Measurements from ENCODE around the gene MAP3K20. TPM values are rescaled to one million over a fixed set of nuclear protein-coding genes. Genes with fewer than 3 reads are reported as not detected.

MAP3K20 gene
- total and polyA plus RNA-seq, 7 experiments from 2014 or later, result 0.18 to 17.0 (median 1.5) TPM; not detected in 1

DNA sequence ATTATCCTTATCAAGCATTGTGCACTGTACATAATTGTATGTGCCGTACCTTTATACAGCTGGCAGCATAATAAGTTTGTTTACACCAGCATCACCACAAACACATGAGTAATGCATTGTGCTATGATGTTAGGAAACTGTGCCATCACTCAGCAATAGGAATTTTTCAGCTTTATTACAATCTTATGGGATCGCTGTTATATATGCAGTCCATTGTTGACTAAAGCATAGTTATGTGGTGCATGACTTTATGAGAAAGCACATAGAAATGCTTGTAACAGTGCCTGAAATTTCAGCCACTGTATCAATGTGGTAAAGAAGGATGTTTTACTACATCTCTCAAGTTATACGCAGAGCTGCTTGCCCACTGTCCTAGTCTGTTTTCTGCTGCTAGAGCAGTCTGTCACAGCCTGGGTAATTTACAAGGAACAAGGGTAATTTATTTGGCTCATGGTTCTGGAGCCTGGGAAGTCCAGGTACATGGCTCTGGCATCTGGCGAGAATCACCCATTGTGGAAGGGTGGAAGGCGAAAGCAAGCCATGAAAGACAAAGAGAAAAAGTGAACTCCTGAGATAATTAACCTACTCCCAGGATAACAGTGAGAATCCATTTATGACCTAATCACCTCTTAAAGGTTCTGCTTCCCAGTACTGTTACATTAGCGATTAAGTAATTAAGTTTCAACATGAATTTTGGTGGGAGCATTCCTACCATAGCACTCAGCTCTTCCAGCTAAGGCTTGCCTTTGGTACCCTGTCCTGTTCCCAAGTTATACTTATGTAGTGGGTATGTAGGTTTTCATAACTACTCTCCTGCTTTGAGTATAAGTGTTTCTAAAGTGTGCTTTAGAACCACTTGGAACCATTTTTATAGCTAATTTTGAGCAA lies 4.6 kb downstream of the MAP3K20 start:
- H3K4me3 Mint-ChIP-seq, result no peak overlapping the region
- peaks cover 6 to 19% (median 13%) of the 10 kb centered on the region in 7 donors for H3K4me1 Mint-ChIP-seq
- ChIA-PET POLR2A (no interaction called here), CTCF (no interaction called here)
- Histone ChIP-seq H3K27ac (ENCODE audit: low read depth, low read length) (no peak overlapping the region), H3K4me3 (ENCODE audit: low read length) (no peak overlapping the region), H3K27me3 (ENCODE audit: control insufficient read depth in 2 of 2, insufficient read depth in 2 of 2, low read length in 2 of 2) (no peaks in the 10 kb centered on the region), H3K36me3 (ENCODE audit: control insufficient read depth in 2 of 3, insufficient read depth in 3 of 3, low read length in 3 of 3) (no peaks in the 10 kb centered on the region), H3K9me3 (ENCODE audit: control insufficient read depth in 2 of 3, low read length in 3 of 3) (no peaks in the 10 kb centered on the region), H3K4me1 (ENCODE audit: control insufficient read depth in 2 of 2, insufficient read depth in 2 of 2, low read length in 2 of 2) (peaks cover 0 to 6% of the 10 kb centered on the region in 2 donors)
- peaks cover 0 to 5% (median 0%) of the 10 kb centered on the region in 11 donors for H3K9me3 Mint-ChIP-seq
- H3K27me3 Mint-ChIP-seq, result peaks cover 16 to 56% (median 35%) of the 10 kb centered on the region in 5 donors
- no peak overlapping the region for H3K27ac Mint-ChIP-seq
- H3K36me3 Mint-ChIP-seq, result peaks cover 0 to 9% (median 0%) of the 10 kb centered on the region in 5 donors
- DNase-seq (no peak), ATAC-seq (no peak)
- intact Hi-C loops (cut with micrococcal nuclease), result loop anchor here in 1 of 2 donors (5.0 kb wide), 2 partner anchors 57 to 523 kb away; partner anchors contain the start of gene PDK1

DNA sequence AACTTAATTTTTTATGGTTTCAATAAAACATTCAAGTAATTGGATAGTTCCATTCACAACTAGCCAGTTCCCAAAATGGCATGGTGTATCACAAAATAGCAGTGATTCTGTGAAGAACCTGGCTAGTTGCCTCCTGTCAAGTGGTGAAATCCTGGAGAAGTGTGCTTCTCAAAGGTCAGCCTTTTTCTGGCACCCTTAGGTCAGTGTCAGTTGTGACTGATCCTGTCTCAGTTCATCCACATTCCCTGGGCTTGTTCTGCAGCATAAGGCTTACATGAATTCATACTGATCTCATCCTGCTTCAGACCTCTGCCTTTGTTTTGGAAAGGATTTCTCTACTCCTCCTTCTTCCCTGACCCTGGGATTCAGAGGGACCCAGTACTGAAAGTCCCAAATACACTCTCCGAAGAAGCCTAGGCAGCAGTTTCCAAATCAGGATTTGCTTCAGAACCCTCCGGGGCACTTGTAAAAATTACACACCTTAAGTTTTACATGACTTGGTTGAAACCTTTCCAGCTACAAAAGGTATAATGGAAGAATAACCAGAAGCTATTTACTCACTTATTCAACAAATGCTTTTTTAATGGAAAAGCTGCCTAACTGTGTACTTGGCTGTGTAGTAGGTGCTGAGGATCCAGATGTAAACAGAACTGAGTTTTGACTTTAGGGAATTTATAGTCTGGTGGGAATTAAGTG lies 11.0 kb downstream of the MAP3K20 start:
- Histone ChIP-seq H3K36me3 (ENCODE audit: control insufficient read depth in 2 of 3, insufficient read depth in 3 of 3, low read length in 3 of 3) (no peaks in the 10 kb centered on the region), H3K9me3 (ENCODE audit: control insufficient read depth in 2 of 3, low read length in 3 of 3) (no peaks in the 10 kb centered on the region), H3K27ac (ENCODE audit: low read depth, low read length) (no peak overlapping the region), H3K4me1 (ENCODE audit: control insufficient read depth in 2 of 2, insufficient read depth in 2 of 2, low read length in 2 of 2) (no peaks in the 10 kb centered on the region), H3K4me3 (ENCODE audit: low read length) (no peak overlapping the region), H3K27me3 (ENCODE audit: control insufficient read depth in 2 of 2, insufficient read depth in 2 of 2, low read length in 2 of 2) (no peaks in the 10 kb centered on the region)
- peaks cover 14 to 41% (median 26%) of the 10 kb centered on the region in 5 donors for H3K27me3 Mint-ChIP-seq
- H3K4me3 Mint-ChIP-seq, result no peak overlapping the region
- intact Hi-C loops (cut with micrococcal nuclease), result no loop called here
- POLR2A ChIA-PET, result no interaction called here
- DNase-seq (no peak), ATAC-seq (no peak)
- H3K4me1 Mint-ChIP-seq, result peaks cover 0 to 2% (median 0%) of the 10 kb centered on the region in 7 donors
- peaks cover 0 to 2% (median 0%) of the 10 kb centered on the region in 11 donors for H3K9me3 Mint-ChIP-seq
- H3K27ac Mint-ChIP-seq, result no peak overlapping the region
- CTCF ChIA-PET, result no interaction called here
- H3K36me3 Mint-ChIP-seq, result peaks cover 0 to 4% (median 0%) of the 10 kb centered on the region in 5 donors

- H3K27me3 ChIP-seq (ENCODE audit: control insufficient read depth in 2 of 2, insufficient read depth in 2 of 2, low read length in 2 of 2), result no peaks in the 10 kb centered on the region
- intact Hi-C loops (cut with micrococcal nuclease), result no loop called here
- peaks cover 14 to 41% (median 22%) of the 10 kb centered on the region in 5 donors for H3K27me3 Mint-ChIP-seq
- H3K27ac ChIP-seq (ENCODE audit: low read depth, low read length), result no peak overlapping the region
- no peaks in the 10 kb centered on the region for H3K9me3 ChIP-seq (ENCODE audit: control insufficient read depth in 2 of 3, low read length in 3 of 3)
- no peaks in the 10 kb centered on the region for H3K4me1 ChIP-seq (ENCODE audit: control insufficient read depth in 2 of 2, insufficient read depth in 2 of 2, low read length in 2 of 2)
- DNase-seq, result no peak
- H3K36me3 ChIP-seq (ENCODE audit: control insufficient read depth in 2 of 3, insufficient read depth in 3 of 3, low read length in 3 of 3), result no peaks in the 10 kb centered on the region
- H3K27ac Mint-ChIP-seq, result no peak overlapping the region
- H3K4me3 ChIP-seq (ENCODE audit: low read length), result no peak overlapping the region
- H3K9me3 Mint-ChIP-seq, result peaks cover 0 to 2% (median 0%) of the 10 kb centered on the region in 11 donors
- H3K36me3 Mint-ChIP-seq, result peaks cover 0 to 5% (median 0%) of the 10 kb centered on the region in 5 donors
- no peak for ATAC-seq
- ChIA-PET POLR2A (no interaction called here), CTCF (no interaction called here)
- no peak overlapping the region for H3K4me3 Mint-ChIP-seq
- H3K4me1 Mint-ChIP-seq, result peaks cover 0 to 2% (median 0%) of the 10 kb centered on the region in 7 donors
Observed at GRCh38 chr2:173087214-173087581, 11.6 kb downstream of the MAP3K20 start.

- ChIA-PET POLR2A (no interaction called here), CTCF (no interaction called here)
- Mint-ChIP-seq H3K27ac (no peak overlapping the region), H3K4me3 (no peak overlapping the region), H3K27me3 (peaks cover 7 to 34% (median 19%) of the 10 kb centered on the region in 5 donors), H3K36me3 (peaks cover 0 to 2% (median 0%) of the 10 kb centered on the region in 5 donors), H3K9me3 (no peaks in the 10 kb centered on the region), H3K4me1 (no peaks in the 10 kb centered on the region)
- intact Hi-C loops (cut with micrococcal nuclease), result no loop called here
- no peaks in the 10 kb centered on the region for H3K36me3 ChIP-seq (ENCODE audit: control insufficient read depth in 2 of 3, insufficient read depth in 3 of 3, low read length in 3 of 3)
- H3K4me1 ChIP-seq (ENCODE audit: control insufficient read depth in 2 of 2, insufficient read depth in 2 of 2, low read length in 2 of 2), result no peaks in the 10 kb centered on the region
- no peak overlapping the region for H3K27ac ChIP-seq (ENCODE audit: low read depth, low read length)
- DNase-seq (no peak), ATAC-seq (no peak)
- no peaks in the 10 kb centered on the region for H3K27me3 ChIP-seq (ENCODE audit: control insufficient read depth in 2 of 2, insufficient read depth in 2 of 2, low read length in 2 of 2)
- no peaks in the 10 kb centered on the region for H3K9me3 ChIP-seq (ENCODE audit: control insufficient read depth in 2 of 3, low read length in 3 of 3)
- H3K4me3 ChIP-seq (ENCODE audit: low read length), result no peak overlapping the region
Observed at GRCh38 chr2:173087793-173088496, 12.3 kb downstream of the MAP3K20 start.

DNA sequence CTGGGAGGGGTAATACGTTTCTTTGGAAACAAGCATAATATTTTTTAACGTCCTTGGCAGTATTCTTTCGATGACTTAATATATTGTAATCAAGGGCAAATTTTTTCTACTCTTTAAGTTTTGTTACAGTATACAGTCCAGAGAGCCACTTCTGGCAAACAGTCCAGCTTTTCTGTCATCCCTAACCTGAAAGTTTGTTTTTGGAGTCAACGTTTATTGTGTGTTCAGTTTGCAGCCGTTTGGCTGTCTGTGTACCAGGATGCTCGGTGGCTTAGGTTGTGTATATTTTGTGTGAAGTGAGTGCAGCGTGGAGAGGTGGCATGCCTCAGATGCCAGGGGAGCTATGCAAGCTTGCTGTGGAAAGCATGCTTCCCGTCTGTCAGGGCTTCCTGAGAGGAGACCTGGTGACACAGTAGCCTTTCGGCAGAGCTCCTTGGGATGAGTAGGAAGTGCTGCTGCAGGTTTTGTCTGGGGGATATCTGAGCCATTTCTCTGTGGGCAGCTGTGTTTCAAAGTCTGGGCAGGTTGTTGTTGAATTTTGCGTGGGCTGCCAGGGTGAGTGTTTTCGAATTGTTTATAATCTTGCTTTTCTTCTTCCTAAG lies 14.7 kb downstream of the MAP3K20 start:
- no peak overlapping the region for H3K27ac ChIP-seq (ENCODE audit: low read depth, low read length)
- no peak overlapping the region for H3K27ac Mint-ChIP-seq
- H3K36me3 ChIP-seq (ENCODE audit: control insufficient read depth in 2 of 3, insufficient read depth in 3 of 3, low read length in 3 of 3), result no peaks in the 10 kb centered on the region
- ATAC-seq, result no peak
- no peaks in the 10 kb centered on the region for H3K4me1 Mint-ChIP-seq
- H3K36me3 Mint-ChIP-seq, result peaks cover 0 to 7% (median 0%) of the 10 kb centered on the region in 5 donors
- H3K27me3 Mint-ChIP-seq, result peaks cover 6 to 34% (median 10%) of the 10 kb centered on the region in 5 donors
- POLR2A ChIA-PET, result no interaction called here
- H3K9me3 Mint-ChIP-seq, result no peaks in the 10 kb centered on the region
- no peaks in the 10 kb centered on the region for H3K27me3 ChIP-seq (ENCODE audit: control insufficient read depth in 2 of 2, insufficient read depth in 2 of 2, low read length in 2 of 2)
- H3K9me3 ChIP-seq (ENCODE audit: control insufficient read depth in 2 of 3, low read length in 3 of 3), result no peaks in the 10 kb centered on the region
- H3K4me3 Mint-ChIP-seq, result no peak overlapping the region
- no peak overlapping the region for H3K4me3 ChIP-seq (ENCODE audit: low read length)
- CTCF ChIA-PET, result no interaction called here
- DNase-seq, result no peak
- intact Hi-C loops (cut with micrococcal nuclease), result loop anchor here in 1 of 2 donors (5.0 kb wide), 1 partner anchor 122 kb away; no protein-coding TSS in a partner anchor
- H3K4me1 ChIP-seq (ENCODE audit: control insufficient read depth in 2 of 2, insufficient read depth in 2 of 2, low read length in 2 of 2), result no peaks in the 10 kb centered on the region

DNA sequence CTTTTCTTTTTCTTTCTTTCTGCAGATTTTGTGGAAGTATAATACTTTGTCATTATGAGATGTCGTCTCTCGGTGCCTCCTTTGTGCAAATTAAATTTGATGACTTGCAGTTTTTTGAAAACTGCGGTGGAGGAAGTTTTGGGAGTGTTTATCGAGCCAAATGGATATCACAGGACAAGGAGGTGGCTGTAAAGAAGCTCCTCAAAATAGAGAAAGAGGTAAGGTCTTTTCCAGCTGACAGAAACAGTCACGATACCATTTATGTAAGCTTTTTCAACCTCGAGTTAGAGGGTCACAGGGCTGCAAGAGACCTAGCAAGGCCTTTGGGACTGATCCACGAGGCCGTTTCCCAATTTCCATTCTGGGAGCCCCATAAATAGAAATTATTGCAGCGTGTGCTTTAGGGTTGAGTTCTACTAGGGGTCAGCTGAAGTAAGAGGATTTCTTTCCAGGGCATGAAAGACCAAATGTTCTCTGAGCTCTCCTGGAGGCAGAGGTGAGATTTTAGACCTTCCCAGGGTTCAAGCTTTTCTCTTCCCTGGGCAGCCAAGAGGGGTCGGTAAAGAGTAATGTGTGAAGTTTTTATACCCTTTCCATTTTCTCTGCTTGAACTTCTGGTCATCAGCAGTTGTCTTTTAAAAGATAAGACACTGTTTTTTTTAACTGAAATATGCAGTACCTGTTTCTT lies 15.5 kb downstream of the MAP3K20 start:
- H3K4me1 ChIP-seq (ENCODE audit: control insufficient read depth in 2 of 2, insufficient read depth in 2 of 2, low read length in 2 of 2), result no peaks in the 10 kb centered on the region
- no peak for DNase-seq
- POLR2A ChIA-PET, result no interaction called here
- no peak overlapping the region for H3K4me3 ChIP-seq (ENCODE audit: low read length)
- ATAC-seq, result no peak
- no peaks in the 10 kb centered on the region for H3K27me3 ChIP-seq (ENCODE audit: control insufficient read depth in 2 of 2, insufficient read depth in 2 of 2, low read length in 2 of 2)
- intact Hi-C loops (cut with micrococcal nuclease), result loop anchor here in 1 of 2 donors (5.0 kb wide), 1 partner anchor 121 kb away; no protein-coding TSS in a partner anchor
- H3K36me3 ChIP-seq (ENCODE audit: control insufficient read depth in 2 of 3, insufficient read depth in 3 of 3, low read length in 3 of 3), result no peaks in the 10 kb centered on the region
- Mint-ChIP-seq H3K27ac (no peak overlapping the region), H3K36me3 (peaks cover 0 to 9% (median 0%) of the 10 kb centered on the region in 5 donors), H3K9me3 (no peaks in the 10 kb centered on the region), H3K4me1 (no peaks in the 10 kb centered on the region), H3K4me3 (no peak overlapping the region), H3K27me3 (peaks cover 6 to 38% (median 10%) of the 10 kb centered on the region in 5 donors)
- H3K9me3 ChIP-seq (ENCODE audit: control insufficient read depth in 2 of 3, low read length in 3 of 3), result no peaks in the 10 kb centered on the region
- CTCF ChIA-PET, result interaction anchor here (0.7 kb wide), 1 partner anchor 96 kb away, joined by 3 read pairs; no protein-coding TSS in a partner anchor
- H3K27ac ChIP-seq (ENCODE audit: low read depth, low read length), result no peak overlapping the region
